Activated CD4-positive, alpha-beta T cell treated with anti-CD3 and anti-CD28 coated beads for 4 hours (primary cell): ENCODE results near the gene CKAP2.
"Not testable (repeated sequence)": the region's sequence is repeated elsewhere in the genome, so short reads cannot be mapped to it uniquely, and the experiment has no call there.

Experiments
- DNase-seq, 2 donors: peaks; one replicate each; pipeline ENCODE4 v3.0.0-alpha.2; 2020

CKAP2 gene, protein sequence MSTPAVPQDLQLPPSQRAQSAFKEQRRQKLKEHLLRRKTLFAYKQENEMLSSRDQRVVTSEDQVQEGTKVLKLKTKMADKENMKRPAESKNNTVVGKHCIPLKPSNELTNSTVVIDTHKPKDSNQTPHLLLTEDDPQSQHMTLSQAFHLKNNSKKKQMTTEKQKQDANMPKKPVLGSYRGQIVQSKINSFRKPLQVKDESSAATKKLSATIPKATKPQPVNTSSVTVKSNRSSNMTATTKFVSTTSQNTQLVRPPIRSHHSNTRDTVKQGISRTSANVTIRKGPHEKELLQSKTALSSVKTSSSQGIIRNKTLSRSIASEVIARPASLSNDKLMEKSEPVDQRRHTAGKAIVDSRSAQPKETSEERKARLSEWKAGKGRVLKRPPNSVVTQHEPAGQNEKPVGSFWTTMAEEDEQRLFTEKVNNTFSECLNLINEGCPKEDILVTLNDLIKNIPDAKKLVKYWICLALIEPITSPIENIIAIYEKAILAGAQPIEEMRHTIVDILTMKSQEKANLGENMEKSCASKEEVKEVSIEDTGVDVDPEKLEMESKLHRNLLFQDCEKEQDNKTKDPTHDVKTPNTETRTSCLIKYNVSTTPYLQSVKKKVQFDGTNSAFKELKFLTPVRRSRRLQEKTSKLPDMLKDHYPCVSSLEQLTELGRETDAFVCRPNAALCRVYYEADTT

DNA sequence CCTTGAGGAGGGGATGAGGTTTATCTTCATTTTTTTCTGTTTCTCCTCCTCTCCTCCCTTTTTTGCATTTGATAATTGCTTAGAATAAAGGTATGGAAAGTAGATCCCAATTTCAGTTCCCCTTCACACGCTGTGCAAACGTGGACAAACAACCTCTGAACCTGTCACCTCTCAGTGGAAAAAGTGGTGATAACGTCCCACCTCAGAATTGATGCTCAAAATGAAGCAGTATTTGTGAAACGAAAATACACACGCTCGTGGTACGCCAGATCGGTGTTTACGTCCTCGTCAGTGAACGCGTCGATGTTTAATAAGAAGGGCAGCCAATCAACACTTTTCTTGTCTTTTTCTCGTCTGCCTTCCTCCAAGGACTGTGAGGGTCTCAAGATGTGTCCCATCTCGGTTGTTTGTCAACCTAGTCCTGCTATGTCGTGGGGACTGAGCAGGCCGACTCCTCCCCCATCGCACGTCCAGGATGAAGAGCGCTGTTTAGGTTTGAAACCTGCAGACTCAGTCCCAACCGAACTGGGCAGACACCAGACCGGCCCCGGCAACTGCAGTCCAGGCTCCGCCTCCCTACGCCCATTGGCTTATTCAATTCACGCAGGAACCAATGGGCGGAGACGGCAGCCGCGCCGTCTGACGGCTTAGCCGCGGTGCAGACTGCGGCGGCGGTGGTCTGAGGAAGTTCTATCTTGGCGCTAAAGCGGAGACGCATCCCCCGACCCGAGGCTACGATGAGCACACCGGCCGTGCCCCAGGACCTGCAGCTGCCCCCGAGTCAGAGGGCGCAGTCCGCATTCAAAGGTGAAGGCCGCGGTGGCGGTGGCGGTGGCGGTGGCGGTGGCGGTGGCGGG, at the start of gene CKAP2:
Gene CKAP2 (plus strand): TSS at position 659 of the 857 bp plus-strand sequence. CDS start 79 bp downstream, at position 738.
- peak; percentile 91 for DNase-seq

DNA sequence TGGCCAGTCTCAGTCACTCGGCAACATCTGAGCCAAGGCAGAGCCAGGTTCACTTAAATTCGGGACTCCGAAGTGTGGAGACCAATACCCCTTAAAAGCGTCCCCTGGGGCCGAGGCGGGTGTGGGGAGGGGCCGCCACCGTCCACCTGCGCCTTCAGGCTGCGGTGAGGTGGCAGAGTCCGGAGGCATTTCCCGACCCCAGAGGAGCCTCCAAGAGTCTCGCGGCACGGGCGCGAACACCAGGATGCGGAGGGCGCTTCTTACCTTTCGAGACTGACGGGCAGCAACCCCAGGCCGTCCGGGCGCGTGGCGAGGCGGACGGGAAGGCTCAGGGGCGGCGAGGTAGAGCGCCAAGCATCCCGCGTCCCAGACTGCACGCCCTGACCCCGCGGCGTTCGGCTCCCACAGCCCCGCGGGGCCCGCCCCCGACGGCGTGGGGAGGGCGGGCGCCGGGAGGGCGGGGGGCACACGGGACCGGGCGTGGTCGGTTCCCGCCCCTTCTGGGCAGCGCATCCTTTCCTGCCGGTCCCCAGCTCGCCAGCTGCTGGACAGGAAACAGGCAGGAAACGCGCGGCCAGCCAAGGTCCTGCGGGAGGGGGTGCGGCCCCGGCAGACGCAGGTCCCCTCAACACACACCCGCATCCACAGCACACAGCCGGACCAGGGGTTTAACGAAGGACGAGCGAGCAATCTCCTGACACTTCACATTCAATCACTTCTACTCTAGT, 49.3 kb upstream of the CKAP2 start, which contains the start of gene THSD1:
Gene THSD1 (minus strand): TSS at position 406 of the 728 bp plus-strand sequence. CDS start 3,572 bp downstream, outside the sequence.
- no peak for DNase-seq

DNA sequence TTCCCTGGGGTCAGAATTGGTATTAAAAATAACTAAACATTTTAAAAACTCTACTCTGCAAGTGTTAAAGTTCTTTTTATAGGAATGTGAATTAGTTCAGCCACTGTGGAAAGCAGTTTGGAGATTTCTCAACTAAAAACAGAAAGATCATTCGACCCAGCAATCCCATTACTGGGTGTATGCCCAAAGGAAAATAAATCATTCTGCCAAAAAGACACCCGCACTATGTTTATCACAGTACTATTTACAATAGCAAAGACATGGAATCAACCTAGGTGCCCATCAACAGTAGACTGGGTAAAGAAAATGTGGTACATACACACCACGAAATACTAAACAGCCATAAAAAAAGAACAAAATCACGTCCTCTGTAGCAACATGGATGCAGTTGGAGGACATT, 48.6 kb upstream of the CKAP2 start:
- DNase-seq, result no peak

DNA sequence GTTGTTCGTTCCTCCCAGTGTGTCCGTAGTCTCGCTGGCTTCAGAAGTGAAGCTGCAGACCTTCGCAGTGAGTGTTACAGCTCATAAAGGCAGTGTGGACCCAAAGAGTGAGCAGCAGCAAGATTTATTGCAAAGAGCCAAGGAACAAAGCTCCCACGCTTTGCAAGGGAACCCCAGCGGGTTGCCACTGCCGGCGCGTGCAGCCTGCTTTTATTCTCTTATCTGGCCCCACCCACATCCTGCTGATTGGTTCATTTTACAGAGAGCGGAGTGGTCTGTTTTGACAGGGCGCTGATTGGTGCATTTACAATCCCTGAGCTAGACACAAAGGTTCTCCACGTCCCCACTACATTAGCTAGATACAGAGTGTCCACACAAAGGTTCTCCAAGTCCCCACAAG, 47.8 kb upstream of the CKAP2 start:
- DNase-seq, result not testable (repeated sequence)

DNA sequence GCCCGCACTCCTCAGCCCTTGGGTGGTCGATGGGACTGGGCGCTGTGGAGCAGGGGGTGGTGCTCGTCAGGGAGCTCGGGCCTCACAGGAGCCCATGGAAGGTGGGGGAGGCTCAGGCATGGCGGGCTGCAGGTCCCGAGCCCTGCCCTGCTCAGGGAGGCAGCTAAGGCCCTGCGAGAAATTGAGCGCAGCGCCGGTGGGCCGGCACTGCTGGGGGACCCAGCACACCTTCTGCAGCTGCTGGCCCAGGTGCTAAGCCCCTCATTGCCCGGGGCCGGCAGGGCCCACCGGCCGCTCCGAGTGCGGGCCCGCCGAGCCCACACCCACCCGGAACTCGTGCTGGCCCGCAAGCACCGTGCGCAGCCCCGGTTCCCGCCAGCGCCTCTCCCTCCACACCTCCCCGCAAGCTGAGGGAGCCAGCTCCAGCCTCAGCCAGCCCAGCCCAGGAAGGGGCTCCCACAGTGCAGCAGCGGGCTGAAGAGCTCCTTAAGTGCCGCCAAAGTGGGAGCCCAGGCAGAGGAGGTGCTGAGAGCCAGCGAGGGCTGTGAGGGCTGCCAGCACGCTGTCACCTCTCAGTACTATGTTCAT, 47.1 kb upstream of the CKAP2 start:
- not testable (repeated sequence) for DNase-seq

DNA sequence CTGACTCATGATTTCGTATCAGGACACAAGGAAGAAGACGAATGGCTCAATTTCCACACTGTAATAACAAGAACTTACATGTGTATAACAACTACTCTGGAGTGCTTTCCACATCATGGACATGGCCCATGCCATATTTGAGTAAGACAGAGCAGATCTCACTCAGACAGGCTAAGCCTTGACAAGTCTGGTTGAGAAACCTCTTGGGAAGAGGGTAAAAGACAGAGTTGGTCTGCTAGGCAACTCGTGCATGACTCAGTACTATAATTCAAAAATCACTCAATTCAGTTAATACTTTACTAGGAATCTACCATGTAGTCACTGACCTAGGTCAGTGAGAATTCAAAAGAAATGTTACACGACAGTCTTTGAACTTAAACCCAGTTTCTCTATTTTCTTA, 43.6 kb upstream of the CKAP2 start:
- DNase-seq, result no peak

DNA sequence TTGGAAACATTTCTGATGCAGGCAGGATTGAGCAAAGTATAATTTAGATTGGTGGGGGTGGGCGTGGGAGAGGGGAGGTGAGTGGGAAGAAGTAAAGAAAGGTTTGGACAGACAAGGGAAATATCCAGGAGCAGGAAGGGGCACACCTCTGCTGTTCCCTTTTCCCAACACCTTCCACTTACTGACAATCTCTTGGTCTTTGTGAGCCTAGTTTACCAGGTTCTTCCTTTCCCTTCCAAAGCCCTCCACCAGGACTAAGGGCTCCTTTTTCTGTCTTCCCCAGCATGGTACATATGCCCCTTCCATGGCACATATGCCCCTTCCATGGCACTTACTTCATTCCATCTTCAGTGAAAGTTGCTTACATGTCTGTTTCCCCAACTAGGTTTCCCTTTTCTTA, 43.1 kb upstream of the CKAP2 start:
- DNase-seq, result no peak

DNA sequence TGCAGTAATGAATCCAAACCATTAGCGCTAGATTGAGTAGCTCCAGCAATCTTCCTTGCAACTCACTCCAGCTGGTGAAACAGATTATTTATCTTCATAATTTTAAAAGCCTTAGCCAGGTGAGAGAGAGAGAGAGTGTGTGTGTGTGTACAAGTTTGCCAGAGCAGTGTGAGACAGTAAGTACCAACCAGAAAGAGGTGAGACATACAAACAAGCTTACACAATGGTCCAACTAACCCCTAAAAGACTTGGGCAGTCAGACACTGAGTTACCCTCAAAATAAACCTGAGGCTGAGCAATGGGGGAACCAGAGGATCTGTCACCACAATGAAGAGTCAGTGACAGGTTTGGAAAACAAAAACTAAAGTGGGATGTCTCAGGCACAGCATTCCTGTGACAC, 41.2 kb upstream of the CKAP2 start:
- no peak for DNase-seq

DNA sequence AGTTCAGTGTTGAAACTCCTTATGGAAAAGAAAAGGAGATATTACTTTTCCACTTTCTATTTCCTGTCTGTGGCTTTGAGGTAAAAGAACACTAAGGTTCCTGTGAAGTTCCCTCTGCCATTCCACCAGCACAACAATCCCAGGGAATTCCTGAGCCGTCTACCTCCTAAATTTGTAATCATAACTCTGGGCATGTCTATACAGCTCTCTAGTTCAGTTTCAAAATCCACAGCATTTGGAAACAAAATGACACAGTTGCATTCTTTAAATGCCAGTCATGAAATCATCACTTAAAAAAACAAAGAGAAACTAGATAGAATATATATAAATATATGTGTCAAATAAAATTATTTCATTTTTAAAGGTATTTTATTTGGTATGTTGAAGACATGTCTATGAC, 40.3 kb upstream of the CKAP2 start:
- no peak for DNase-seq

DNA sequence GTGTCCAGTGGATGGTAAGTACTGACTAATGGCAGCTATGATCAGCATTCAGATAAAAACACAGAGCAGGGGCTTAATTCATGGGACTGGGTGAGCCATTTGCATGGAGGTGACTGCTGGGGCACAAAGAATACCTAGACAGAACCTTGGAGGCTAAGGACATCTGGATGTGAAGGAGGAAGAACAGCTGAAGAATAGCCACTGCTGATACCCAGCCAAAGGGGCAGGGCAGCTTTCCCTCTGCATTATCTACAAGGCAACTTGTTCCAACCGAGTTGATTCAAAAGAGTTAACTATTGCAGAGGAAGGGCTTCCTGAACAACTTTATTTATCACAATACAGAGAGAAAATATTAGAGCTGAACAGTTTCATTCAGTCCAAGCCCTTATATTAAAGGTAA, 36.2 kb upstream of the CKAP2 start:
- DNase-seq, result no peak

DNA sequence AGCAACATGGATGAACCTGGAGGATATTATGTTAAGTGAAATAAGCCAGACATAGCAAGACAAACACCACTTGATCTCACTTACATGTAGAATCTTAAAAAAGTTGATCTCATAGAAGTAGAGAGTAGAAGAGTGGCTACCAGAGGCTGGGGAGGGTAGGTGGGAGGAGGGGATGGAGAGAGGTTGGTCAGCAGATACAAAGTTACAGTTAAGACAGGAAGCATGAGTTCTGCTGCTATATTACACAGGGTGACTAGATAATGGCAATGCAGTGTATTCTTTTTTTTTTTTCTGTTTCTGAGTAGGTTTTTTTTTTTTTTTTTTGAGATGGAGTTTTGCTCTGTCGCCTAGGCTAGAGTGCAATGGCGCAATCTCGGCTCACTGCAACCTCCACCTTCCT, 34.1 kb upstream of the CKAP2 start:
- DNase-seq, result no peak

DNA sequence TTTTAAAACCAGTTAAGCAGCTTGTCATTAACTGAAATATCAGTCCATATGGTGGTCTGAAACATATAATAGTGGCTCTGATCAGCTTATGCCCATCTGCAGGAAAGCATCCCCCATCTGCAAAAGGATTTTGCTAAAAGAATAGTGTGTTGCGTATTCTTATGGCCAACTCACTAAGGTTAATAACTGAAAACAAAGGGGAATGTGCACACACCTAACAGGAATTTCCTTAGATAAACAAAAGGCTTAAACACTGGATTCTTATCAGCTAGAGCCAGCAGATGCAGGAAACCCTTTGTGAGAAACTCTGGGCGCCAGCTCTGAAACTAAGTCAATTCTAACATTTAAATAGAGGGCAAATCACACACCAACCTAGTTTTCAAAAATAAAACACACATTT, 27.0 kb upstream of the CKAP2 start:
- DNase-seq, result no peak

DNA sequence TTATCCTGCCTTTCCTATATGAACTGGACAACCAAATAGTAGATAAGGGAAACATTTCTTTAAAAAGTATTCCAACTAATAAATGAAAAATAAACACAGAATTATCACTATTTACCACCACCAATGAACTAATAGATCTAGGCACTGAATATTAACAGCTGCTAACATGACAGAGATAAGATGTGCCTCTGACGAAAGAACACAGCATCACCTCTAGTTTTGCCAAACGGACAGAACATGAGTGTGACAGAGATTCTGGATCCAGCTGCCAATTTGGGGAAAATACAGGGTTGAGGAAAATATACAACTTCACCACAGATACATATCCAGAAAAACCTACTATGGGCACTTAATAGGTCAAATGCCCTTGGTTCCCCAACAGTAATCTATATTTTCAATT, 22.8 kb upstream of the CKAP2 start:
- no peak for DNase-seq

DNA sequence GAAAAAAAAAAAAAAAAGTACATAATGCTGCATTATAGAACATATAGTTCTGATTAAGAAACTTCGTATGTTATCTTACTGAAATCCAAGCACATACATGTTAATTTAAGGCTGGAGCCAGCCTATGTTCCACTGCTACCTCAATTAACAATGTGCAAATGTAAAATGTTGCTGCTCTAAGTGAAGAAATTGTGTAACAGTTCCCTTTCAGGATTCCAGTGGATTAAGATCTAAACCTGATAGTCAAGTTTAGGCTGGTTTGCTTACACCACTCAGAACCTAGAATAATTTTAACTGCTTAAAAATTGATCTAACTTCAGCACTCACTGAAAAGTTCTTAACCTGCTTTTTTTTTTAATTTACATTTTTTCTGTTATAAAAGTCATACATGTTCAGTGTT, 9.0 kb upstream of the CKAP2 start:
- DNase-seq, result no peak

DNA sequence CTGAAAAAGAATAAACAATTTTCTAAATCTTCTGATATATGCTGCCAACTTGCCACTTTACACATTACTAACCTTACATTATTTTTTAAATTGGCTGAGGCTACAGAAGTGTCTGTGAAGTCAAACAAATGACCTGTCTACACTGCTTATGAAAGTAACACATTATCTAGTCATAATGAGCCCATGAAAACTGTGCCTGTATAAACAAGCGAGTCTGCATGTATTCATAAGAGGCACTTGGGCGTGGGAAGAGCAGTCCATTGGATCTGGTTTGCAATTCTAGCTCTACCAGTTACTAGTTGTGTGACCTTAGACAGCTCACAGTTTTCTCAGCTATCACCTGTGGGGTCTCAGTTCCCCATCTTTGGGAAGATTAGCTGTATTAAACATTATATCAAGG, 7.9 kb upstream of the CKAP2 start:
- DNase-seq, result no peak

DNA sequence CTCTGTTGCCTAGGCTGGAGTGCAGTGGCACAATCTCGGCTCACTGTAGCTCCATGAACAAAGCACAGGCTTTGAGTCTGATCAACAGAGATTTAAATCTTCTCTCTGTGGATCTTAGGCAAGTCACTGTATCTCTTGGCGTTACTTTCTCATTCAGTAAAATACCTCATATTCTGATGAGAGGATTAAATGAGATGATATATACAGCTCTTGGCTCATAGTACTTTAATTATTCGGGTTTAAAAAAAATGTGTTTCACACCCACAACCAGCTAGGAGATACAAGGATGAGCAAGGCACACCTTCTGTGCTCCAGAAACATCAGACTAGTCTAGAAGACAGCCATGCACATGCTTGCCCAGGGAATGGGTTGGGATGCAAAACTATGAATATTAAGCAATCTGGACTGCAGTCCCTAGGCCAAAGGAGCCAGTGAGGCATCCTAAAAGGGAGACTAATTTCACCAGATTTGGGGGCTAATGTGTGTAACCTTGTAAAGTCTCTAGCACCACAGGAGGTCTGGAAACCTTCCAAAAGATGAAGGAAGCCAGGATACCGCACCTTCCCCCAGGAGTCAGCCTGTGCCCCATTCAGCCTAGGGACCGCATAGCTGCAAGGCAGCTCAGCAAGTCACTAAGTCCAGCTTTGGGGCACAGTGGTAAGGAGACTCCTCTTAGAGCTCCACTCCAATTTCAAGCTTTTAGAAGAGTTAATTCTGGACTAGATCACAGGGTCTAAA, 7.3 kb upstream of the CKAP2 start:
- no peak for DNase-seq

DNA sequence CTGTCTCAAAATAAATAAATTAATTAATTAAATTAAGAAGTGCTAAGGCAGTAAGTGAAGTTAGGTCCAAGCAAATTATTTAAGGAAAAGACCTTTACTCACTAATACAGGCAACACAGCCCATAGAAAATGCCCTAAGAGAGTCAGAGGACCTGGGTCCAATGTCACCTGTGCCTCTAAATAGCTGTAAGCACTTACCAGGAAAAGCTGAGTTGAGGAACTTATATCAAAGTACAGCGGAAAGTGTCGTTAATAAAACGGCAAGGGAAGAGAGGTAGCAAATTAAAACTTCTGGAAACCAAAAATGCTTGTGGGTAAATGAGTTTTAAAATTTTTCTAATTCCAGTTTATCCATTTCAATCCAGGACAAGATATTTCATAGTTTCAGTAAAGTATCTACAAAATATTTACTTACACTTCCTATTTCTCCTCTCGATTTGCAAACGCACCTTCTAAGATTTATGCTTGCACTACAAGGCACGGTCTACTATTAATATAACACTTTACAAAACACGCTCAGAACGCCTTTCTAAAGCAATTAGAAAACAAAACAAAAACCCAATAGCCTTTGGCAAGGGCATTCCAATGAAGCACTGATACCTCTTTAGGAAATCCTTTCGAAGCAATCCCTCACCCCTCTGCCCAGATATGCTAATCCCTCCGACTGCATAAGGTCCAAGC, 5.8 kb upstream of the CKAP2 start:
- no peak for DNase-seq

DNA sequence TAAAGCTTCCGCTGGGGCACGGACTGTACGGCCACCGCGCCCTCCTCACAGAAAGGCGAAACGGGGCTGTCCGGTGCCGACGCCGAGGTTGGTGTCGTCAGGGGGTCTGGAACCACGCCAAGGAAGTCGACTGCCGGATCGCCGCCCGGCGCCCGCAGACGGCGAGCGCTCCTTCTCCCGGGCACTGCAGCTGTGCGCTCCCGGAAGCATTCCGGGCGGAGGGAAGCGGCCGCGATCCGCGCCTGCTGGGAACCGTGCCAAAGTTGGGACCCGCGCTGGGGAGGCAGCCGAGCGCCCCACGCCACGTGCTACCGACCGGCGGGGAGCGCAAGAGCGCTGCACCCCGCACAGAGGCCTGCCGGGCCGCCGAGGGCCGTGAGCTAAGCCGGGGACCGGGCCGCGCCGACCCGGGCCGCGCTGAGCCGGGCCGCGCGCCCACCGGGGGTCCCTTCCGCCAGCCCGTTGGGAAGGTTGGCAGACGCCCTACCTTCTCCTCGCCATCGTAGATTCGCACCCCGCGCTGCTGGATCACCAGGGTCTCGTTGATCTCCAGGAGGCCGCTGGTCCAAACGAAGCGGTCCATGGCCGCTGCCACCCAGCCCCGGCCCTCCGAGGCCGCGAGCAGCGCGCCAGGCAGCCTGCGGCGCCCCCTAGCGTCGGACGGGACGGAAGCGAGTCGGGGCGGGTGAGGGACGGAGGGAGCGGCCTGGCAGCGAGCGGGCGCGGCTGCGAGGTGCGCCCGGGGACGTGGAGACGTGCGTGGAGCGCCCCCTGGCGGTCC, 5.1 kb upstream of the CKAP2 start, which contains the start of gene VPS36:
Gene VPS36 (minus strand): TSS at position 623 of the 781 bp plus-strand sequence. CDS start 40 bp downstream, at position 583.
- peak; percentile 93 to 96 for DNase-seq

DNA sequence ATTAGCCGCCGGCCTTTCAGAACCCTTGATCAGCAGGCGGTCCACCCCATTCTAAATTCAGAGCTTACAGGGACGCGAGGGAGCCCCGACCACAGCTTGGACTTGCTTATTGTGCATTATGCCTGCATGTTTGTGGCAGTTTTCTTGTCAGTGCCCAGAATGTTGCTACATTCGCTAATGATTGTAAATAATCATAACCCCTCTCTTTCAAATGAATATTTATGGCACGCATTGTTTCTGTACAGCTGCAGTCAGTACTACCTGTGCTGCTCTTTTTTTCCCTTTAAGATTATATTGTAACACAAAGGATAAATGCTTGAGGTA, 4.5 kb upstream of the CKAP2 start:
- DNase-seq, result no peak
